ENCODE results near the gene ARHGAP29.

Gene ARHGAP29

GRCh38 chr1:94228640-94229375, 8.6 kb downstream of the ARHGAP29 start:
- Mint-ChIP-seq H3K4me1 (no peaks in the 10 kb centered on the region), H3K4me3 (no peak overlapping the region)

GRCh38 chr1:94227624-94228023, 9.8 kb downstream of the ARHGAP29 start:
- Mint-ChIP-seq H3K27me3 (peaks cover 19% of the 10 kb centered on the region), H3K27ac (no peak overlapping the region), H3K9me3 (no peaks in the 10 kb centered on the region), H3K4me1 (no peaks in the 10 kb centered on the region), H3K4me3 (no peak overlapping the region), H3K36me3 (no peaks in the 10 kb centered on the region)

More at GRCh38 chr1:94228640-94229375, 8.6 kb downstream of the ARHGAP29 start:
- Mint-ChIP-seq H3K36me3 (no peaks in the 10 kb centered on the region), H3K27me3 (peaks cover 24% of the 10 kb centered on the region), H3K9me3 (no peaks in the 10 kb centered on the region), H3K27ac (no peak overlapping the region)

GRCh38 chr1:94225845-94226244, 11.5 kb downstream of the ARHGAP29 start:
- H3K36me3 Mint-ChIP-seq: no peaks in the 10 kb centered on the region
- H3K9me3 Mint-ChIP-seq: no peaks in the 10 kb centered on the region
- peaks cover 11% of the 10 kb centered on the region for H3K27me3 Mint-ChIP-seq

GRCh38 chr1:94218332-94218731, 19.1 kb downstream of the ARHGAP29 start:
- Mint-ChIP-seq H3K9me3 (no peaks in the 10 kb centered on the region), H3K27me3 (peaks cover 18% of the 10 kb centered on the region), H3K4me1 (no peaks in the 10 kb centered on the region), H3K4me3 (no peak overlapping the region), H3K27ac (no peak overlapping the region), H3K36me3 (no peaks in the 10 kb centered on the region)

More at GRCh38 chr1:94225845-94226244, 11.5 kb downstream of the ARHGAP29 start:
- Mint-ChIP-seq H3K27ac (no peak overlapping the region), H3K4me3 (no peak overlapping the region), H3K4me1 (no peaks in the 10 kb centered on the region)

- no peaks in the 10 kb centered on the region for H3K36me3 Mint-ChIP-seq
- no peak overlapping the region for H3K27ac Mint-ChIP-seq
- peaks cover 20% of the 10 kb centered on the region for H3K27me3 Mint-ChIP-seq
- H3K9me3 Mint-ChIP-seq: no peaks in the 10 kb centered on the region
- H3K4me1 Mint-ChIP-seq: no peaks in the 10 kb centered on the region
- no peak overlapping the region for H3K4me3 Mint-ChIP-seq
Observed at GRCh38 chr1:94215955-94216354, 21.4 kb downstream of the ARHGAP29 start.

GRCh38 chr1:94209982-94210381, 27.4 kb downstream of the ARHGAP29 start:
- Mint-ChIP-seq H3K9me3 (no peaks in the 10 kb centered on the region), H3K27ac (no peak overlapping the region), H3K4me1 (no peaks in the 10 kb centered on the region), H3K36me3 (no peaks in the 10 kb centered on the region), H3K4me3 (no peak overlapping the region), H3K27me3 (peaks cover 16% of the 10 kb centered on the region)

- no peak overlapping the region for H3K27ac Mint-ChIP-seq
- H3K36me3 Mint-ChIP-seq: no peaks in the 10 kb centered on the region
- H3K4me1 Mint-ChIP-seq: no peaks in the 10 kb centered on the region
- H3K9me3 Mint-ChIP-seq: no peaks in the 10 kb centered on the region
- no peak overlapping the region for H3K4me3 Mint-ChIP-seq
- peaks cover 14% of the 10 kb centered on the region for H3K27me3 Mint-ChIP-seq
Observed at GRCh38 chr1:94209425-94209824, 28.0 kb downstream of the ARHGAP29 start.

- H3K4me3 Mint-ChIP-seq: no peak overlapping the region
Observed at GRCh38 chr1:94207695-94208094, 29.7 kb downstream of the ARHGAP29 start.

GRCh38 chr1:94205639-94206038, 31.7 kb downstream of the ARHGAP29 start:
- Mint-ChIP-seq H3K36me3 (no peaks in the 10 kb centered on the region), H3K9me3 (no peaks in the 10 kb centered on the region), H3K4me1 (no peaks in the 10 kb centered on the region), H3K27me3 (peaks cover 4% of the 10 kb centered on the region), H3K4me3 (no peak overlapping the region), H3K27ac (no peak overlapping the region)

More at GRCh38 chr1:94207695-94208094, 29.7 kb downstream of the ARHGAP29 start:
- Mint-ChIP-seq H3K27me3 (peaks cover 8% of the 10 kb centered on the region), H3K27ac (no peak overlapping the region), H3K36me3 (no peaks in the 10 kb centered on the region), H3K9me3 (no peaks in the 10 kb centered on the region), H3K4me1 (no peaks in the 10 kb centered on the region)

GRCh38 chr1:94202241-94202640, 35.1 kb downstream of the ARHGAP29 start:
- H3K27ac Mint-ChIP-seq: no peak overlapping the region
- H3K9me3 Mint-ChIP-seq: no peaks in the 10 kb centered on the region
- no peaks in the 10 kb centered on the region for H3K4me1 Mint-ChIP-seq
- no peak overlapping the region for H3K4me3 Mint-ChIP-seq
- H3K27me3 Mint-ChIP-seq: peaks cover 5% of the 10 kb centered on the region
- H3K36me3 Mint-ChIP-seq: no peaks in the 10 kb centered on the region

- H3K4me3 Mint-ChIP-seq: no peak overlapping the region
- no peak overlapping the region for H3K27ac Mint-ChIP-seq
- no peaks in the 10 kb centered on the region for H3K4me1 Mint-ChIP-seq
- peaks cover 4% of the 10 kb centered on the region for H3K27me3 Mint-ChIP-seq
- H3K36me3 Mint-ChIP-seq: no peaks in the 10 kb centered on the region
- H3K9me3 Mint-ChIP-seq: no peaks in the 10 kb centered on the region
Observed at GRCh38 chr1:94199398-94199797, 38.0 kb downstream of the ARHGAP29 start.

GRCh38 chr1:94194079-94194865, 43.1 kb downstream of the ARHGAP29 start:
- no peaks in the 10 kb centered on the region for H3K9me3 Mint-ChIP-seq
- peaks cover 21% of the 10 kb centered on the region for H3K27me3 Mint-ChIP-seq
- H3K4me3 Mint-ChIP-seq: no peak overlapping the region
- no peaks in the 10 kb centered on the region for H3K36me3 Mint-ChIP-seq
- no peaks in the 10 kb centered on the region for H3K4me1 Mint-ChIP-seq
- H3K27ac Mint-ChIP-seq: no peak overlapping the region

GRCh38 chr1:94193128-94193527, 44.3 kb downstream of the ARHGAP29 start:
- no peaks in the 10 kb centered on the region for H3K4me1 Mint-ChIP-seq
- no peaks in the 10 kb centered on the region for H3K36me3 Mint-ChIP-seq
- no peak overlapping the region for H3K4me3 Mint-ChIP-seq
- H3K9me3 Mint-ChIP-seq: no peaks in the 10 kb centered on the region
- H3K27me3 Mint-ChIP-seq: peaks cover 21% of the 10 kb centered on the region
- H3K27ac Mint-ChIP-seq: no peak overlapping the region

GRCh38 chr1:94191216-94191615, 46.2 kb downstream of the ARHGAP29 start:
- peaks cover 17% of the 10 kb centered on the region for H3K27me3 Mint-ChIP-seq
- no peaks in the 10 kb centered on the region for H3K36me3 Mint-ChIP-seq
- no peaks in the 10 kb centered on the region for H3K4me1 Mint-ChIP-seq
- H3K27ac Mint-ChIP-seq: no peak overlapping the region
- no peaks in the 10 kb centered on the region for H3K9me3 Mint-ChIP-seq
- H3K4me3 Mint-ChIP-seq: no peak overlapping the region

- no peak overlapping the region for H3K27ac Mint-ChIP-seq
- H3K27me3 Mint-ChIP-seq: peaks cover 12% of the 10 kb centered on the region
- H3K36me3 Mint-ChIP-seq: no peaks in the 10 kb centered on the region
- no peaks in the 10 kb centered on the region for H3K4me1 Mint-ChIP-seq
- no peaks in the 10 kb centered on the region for H3K9me3 Mint-ChIP-seq
- no peak overlapping the region for H3K4me3 Mint-ChIP-seq
Observed at GRCh38 chr1:94186946-94187345, 50.4 kb downstream of the ARHGAP29 start.

- Mint-ChIP-seq H3K4me1 (no peaks in the 10 kb centered on the region), H3K27me3 (peaks cover 22% of the 10 kb centered on the region), H3K36me3 (no peaks in the 10 kb centered on the region), H3K9me3 (no peaks in the 10 kb centered on the region), H3K27ac (no peak overlapping the region), H3K4me3 (no peak overlapping the region)
Observed at GRCh38 chr1:94183197-94183815, 54.1 kb downstream of the ARHGAP29 start.

All from activated naive CD4-positive, alpha-beta T cell treated with anti-CD3 and anti-CD28 coated beads, Interleukin-2, amount 50 U/mL, for 24 hours (primary cell).